Mucosa of stomach (tissue), 1 donor: ENCODE results near the gene NEK11.

ENCODE experiments used
- H3K27me3 ChIP-seq: one replicate; pipeline ENCODE4 v1.7.0; 2013; ENCODE audit warnings: mild to moderate bottlenecking, low read length; ENCODE audit not compliant: control insufficient read depth, insufficient read depth
- H3K36me3 ChIP-seq: one replicate; pipeline ENCODE4 v1.7.0; 2013; ENCODE audit warnings: low read length; ENCODE audit not compliant: control insufficient read depth, insufficient read depth
- H3K4me1 ChIP-seq: one replicate; pipeline ENCODE4 v1.7.0; 2013; ENCODE audit warnings: mild to moderate bottlenecking, low read length; ENCODE audit not compliant: control insufficient read depth, insufficient read depth
- H3K4me3 ChIP-seq: one replicate; pipeline ENCODE4 v1.7.0; 2013; ENCODE audit warnings: low read length
- H3K9ac ChIP-seq: one replicate; pipeline ENCODE4 v1.7.0; 2013; ENCODE audit warnings: mild to moderate bottlenecking, low read length, moderate library complexity
- H3K9me3 ChIP-seq: one replicate; pipeline ENCODE4 v1.7.0; 2013; ENCODE audit warnings: mild to moderate bottlenecking, low read length, moderate library complexity; ENCODE audit not compliant: control insufficient read depth
- donor health status: Pancreatic carcinoma.

The NEK11 gene

GRCh38 chr3:131082871-131083863 lies 56.5 kb downstream of the NEK11 start:
- no peaks in the 10 kb centered on the region for H3K9me3 ChIP-seq
- H3K36me3 ChIP-seq, result no peaks in the 10 kb centered on the region
- H3K4me1 ChIP-seq, result no peaks in the 10 kb centered on the region
- no peaks in the 10 kb centered on the region for H3K27me3 ChIP-seq
- no peak overlapping the region for H3K9ac ChIP-seq
- H3K4me3 ChIP-seq, result no peak overlapping the region

GRCh38 chr3:131091768-131092167 lies 65.1 kb downstream of the NEK11 start:
- H3K9ac ChIP-seq, result no peak overlapping the region
- no peak overlapping the region for H3K4me3 ChIP-seq
- no peaks in the 10 kb centered on the region for H3K27me3 ChIP-seq
- H3K36me3 ChIP-seq, result no peaks in the 10 kb centered on the region
- no peaks in the 10 kb centered on the region for H3K4me1 ChIP-seq
- H3K9me3 ChIP-seq, result no peaks in the 10 kb centered on the region

- H3K4me3 ChIP-seq, result no peak overlapping the region
- H3K9ac ChIP-seq, result no peak overlapping the region
- no peaks in the 10 kb centered on the region for H3K36me3 ChIP-seq
- H3K4me1 ChIP-seq, result no peaks in the 10 kb centered on the region
- no peaks in the 10 kb centered on the region for H3K9me3 ChIP-seq
- no peaks in the 10 kb centered on the region for H3K27me3 ChIP-seq
Observed at GRCh38 chr3:131107637-131108433, 81.2 kb downstream of the NEK11 start.

- no peaks in the 10 kb centered on the region for H3K27me3 ChIP-seq
- H3K36me3 ChIP-seq, result no peaks in the 10 kb centered on the region
- no peak overlapping the region for H3K9ac ChIP-seq
- no peak overlapping the region for H3K4me3 ChIP-seq
- H3K9me3 ChIP-seq, result no peaks in the 10 kb centered on the region
- no peaks in the 10 kb centered on the region for H3K4me1 ChIP-seq
Observed at GRCh38 chr3:131109156-131109555, 82.5 kb downstream of the NEK11 start.

GRCh38 chr3:131110087-131110486 lies 83.4 kb downstream of the NEK11 start:
- Histone ChIP-seq H3K4me3 (no peak overlapping the region), H3K4me1 (no peaks in the 10 kb centered on the region), H3K9ac (no peak overlapping the region), H3K36me3 (no peaks in the 10 kb centered on the region), H3K27me3 (no peaks in the 10 kb centered on the region), H3K9me3 (no peaks in the 10 kb centered on the region)

GRCh38 chr3:131114256-131114655 lies 87.6 kb downstream of the NEK11 start:
- no peaks in the 10 kb centered on the region for H3K27me3 ChIP-seq
- H3K4me3 ChIP-seq, result no peak overlapping the region
- H3K4me1 ChIP-seq, result no peaks in the 10 kb centered on the region
- H3K9ac ChIP-seq, result no peak overlapping the region
- no peaks in the 10 kb centered on the region for H3K36me3 ChIP-seq
- no peaks in the 10 kb centered on the region for H3K9me3 ChIP-seq

GRCh38 chr3:131125684-131126083 lies 99.0 kb downstream of the NEK11 start:
- no peaks in the 10 kb centered on the region for H3K9me3 ChIP-seq
- H3K4me1 ChIP-seq, result no peaks in the 10 kb centered on the region
- no peak overlapping the region for H3K4me3 ChIP-seq
- no peaks in the 10 kb centered on the region for H3K36me3 ChIP-seq
- no peaks in the 10 kb centered on the region for H3K27me3 ChIP-seq
- no peak overlapping the region for H3K9ac ChIP-seq

- H3K4me1 ChIP-seq, result no peaks in the 10 kb centered on the region
- H3K9me3 ChIP-seq, result no peaks in the 10 kb centered on the region
- no peaks in the 10 kb centered on the region for H3K27me3 ChIP-seq
- no peak overlapping the region for H3K4me3 ChIP-seq
- no peaks in the 10 kb centered on the region for H3K36me3 ChIP-seq
- H3K9ac ChIP-seq, result no peak overlapping the region
Observed at GRCh38 chr3:131140891-131141290, 114.2 kb downstream of the NEK11 start.

- Histone ChIP-seq H3K36me3 (no peaks in the 10 kb centered on the region), H3K27me3 (no peaks in the 10 kb centered on the region), H3K9ac (no peak overlapping the region), H3K4me1 (no peaks in the 10 kb centered on the region), H3K9me3 (no peaks in the 10 kb centered on the region), H3K4me3 (no peak overlapping the region)
Observed at GRCh38 chr3:131141770-131142169, 115.1 kb downstream of the NEK11 start.

GRCh38 chr3:131142580-131142979 lies 115.9 kb downstream of the NEK11 start:
- no peak overlapping the region for H3K9ac ChIP-seq
- no peak overlapping the region for H3K4me3 ChIP-seq
- no peaks in the 10 kb centered on the region for H3K27me3 ChIP-seq
- no peaks in the 10 kb centered on the region for H3K4me1 ChIP-seq
- no peaks in the 10 kb centered on the region for H3K36me3 ChIP-seq
- H3K9me3 ChIP-seq, result no peaks in the 10 kb centered on the region

- Histone ChIP-seq H3K9ac (no peak overlapping the region), H3K4me1 (no peaks in the 10 kb centered on the region), H3K27me3 (no peaks in the 10 kb centered on the region), H3K36me3 (no peaks in the 10 kb centered on the region), H3K9me3 (no peaks in the 10 kb centered on the region), H3K4me3 (no peak overlapping the region)
Observed at GRCh38 chr3:131143802-131144201, 117.1 kb downstream of the NEK11 start.

GRCh38 chr3:131147534-131147933 lies 120.9 kb downstream of the NEK11 start:
- Histone ChIP-seq H3K36me3 (no peaks in the 10 kb centered on the region), H3K9me3 (no peaks in the 10 kb centered on the region)

More at GRCh38 chr3:131147534-131147933, 120.9 kb downstream of the NEK11 start:
- H3K27me3 ChIP-seq, result no peaks in the 10 kb centered on the region
- no peak overlapping the region for H3K4me3 ChIP-seq
- H3K9ac ChIP-seq, result no peak overlapping the region
- no peaks in the 10 kb centered on the region for H3K4me1 ChIP-seq
